HCT116 (cell line): ENCODE data around the gene MBOAT1. TPM values are rescaled to one million over a fixed set of nuclear protein-coding genes. Genes with fewer than 3 reads are reported as not detected.

ENCODE experiments used
- ATAC-seq: fragments of 200-7000 bp; cut with Tn5 transposase; 2 replicates; pipeline ENCODE4 v1.9.1; 2020; ENCODE audit warnings: mild to moderate bottlenecking, moderate library complexity
- BruUV-seq: library from RNA; stranded (reverse); fragments of 400-500 nt; replicated peaks from 2 replicates; lab custom pipeline; 2021; lab: Mats Ljungman, UMichigan
- CTCF ChIA-PET: fragments of 300-600 bp; sonication (Branson Sonifier 250); formaldehyde crosslinking; loops from one replicate; lab custom pipeline; 2021; ENCODE audit warnings: antibody characterized with exemption; lab: Charles Lee
- POLR2A ChIA-PET: fragments of 300-600, 350-600 bp; sonication (Branson Sonifier 250); formaldehyde crosslinking; loops from one replicate; lab custom pipeline; 2021; ENCODE audit warnings: antibody characterized with exemption; lab: Charles Lee
- RAD21 ChIA-PET, 2 experiments: fragments of 300-600 bp; sonication (Branson Sonifier 250); formaldehyde crosslinking; loops; one replicate each; lab custom pipeline; 2023; ENCODE audit warnings: low total read pairs in 2 of 2; ENCODE audit not compliant: uncharacterized antibody in 2 of 2, unreplicated experiment in 2 of 2, low non-redundant PET in 1 of 2; lab: Charles Lee
- DNase-seq: peaks from one replicate; pipeline ENCODE4 v3.0.0-alpha.2; 2010; ENCODE audit warnings: low read depth, low spot score
- H2AFZ ChIP-seq: fragments of 200-600 bp; shearing (Covaris generic), sonication (generic); 2 replicates; pipeline ENCODE4 v1.6.1; 2017; ENCODE audit warnings: low read depth, mixed run types, mixed read lengths, antibody characterized with exemption, low read length; ENCODE audit not compliant: poor library complexity, severe bottlenecking
- H3K27ac ChIP-seq: 2 replicates; pipeline ENCODE4 v1.5.1; 2012; ENCODE audit warnings: low read depth, low read length
- H3K27me3 ChIP-seq: fragments of 200-600 bp; sonication (generic); 2 replicates; pipeline ENCODE4 v1.6.1; 2016; ENCODE audit warnings: mixed run types, low read length, mixed read lengths; ENCODE audit not compliant: insufficient read depth
- H3K36me3 ChIP-seq, 2 experiments: fragments of 200-500 bp in 1 of 2; fragments of 200-600 bp in 1 of 2; sonication (Bioruptor generic) in 1 of 2; sonication (generic) in 1 of 2; 2 replicates each; pipeline versions ENCODE4 v1.5.1 to v1.6.1; 2014 to 2016; ENCODE audit warnings: low read length in 2 of 2, inconsistent platforms in 1 of 2, mixed read lengths in 1 of 2, mixed run types in 1 of 2; ENCODE audit not compliant: insufficient read depth in 2 of 2, control insufficient read depth in 1 of 2
- H3K4me1 ChIP-seq, 2 experiments: fragments of 200-600 bp in 1 of 2; sonication (generic) in 1 of 2; 2 replicates each; pipeline versions ENCODE4 v1.5.1 to v1.6.1; 2012 to 2017; ENCODE audit warnings: low read length in 2 of 2, inconsistent platforms in 1 of 2, mild to moderate bottlenecking in 1 of 2, mixed read lengths in 1 of 2, mixed run types in 1 of 2, moderate library complexity in 1 of 2; ENCODE audit not compliant: insufficient read depth in 2 of 2, control insufficient read depth in 1 of 2
- H3K4me2 ChIP-seq: fragments of 200-600 bp; sonication (generic); 2 replicates; pipeline ENCODE4 v1.6.1; 2017; ENCODE audit warnings: mixed run types, low read length, mixed read lengths
- H3K4me3 ChIP-seq, 2 experiments: fragments of 200-600 bp in 1 of 2; sonication (generic) in 1 of 2; replicated peaks in 1 of 2; 2 replicates each; pipeline ENCODE4 v1.5.1; 2011 to 2016; ENCODE audit warnings: low read length in 2 of 2, control low read depth in 1 of 2, low read depth in 1 of 2, mild to moderate bottlenecking in 1 of 2, mixed read lengths in 1 of 2, mixed run types in 1 of 2
- H3K79me2 ChIP-seq: fragments of 200-600 bp; sonication (generic); 2 replicates; pipeline ENCODE4 v1.6.1; 2017; ENCODE audit warnings: mild to moderate bottlenecking, mixed run types, low read length, moderate library complexity, mixed read lengths; ENCODE audit not compliant: insufficient read depth
- H3K9ac ChIP-seq: fragments of 200-600 bp; sonication (generic); 2 replicates; pipeline ENCODE4 v1.6.1; 2016; ENCODE audit warnings: low read length, mixed read lengths
- H3K9me2 ChIP-seq: fragments of 200-600 bp; sonication (generic), shearing (Covaris generic); 2 replicates; pipeline ENCODE4 v1.6.1; 2017; ENCODE audit warnings: mixed run types, mild to moderate bottlenecking, moderate library complexity; ENCODE audit not compliant: insufficient read depth
- H3K9me3 ChIP-seq, 2 experiments: fragments of 200-500 bp in 1 of 2; fragments of 200-600 bp in 1 of 2; sonication (Bioruptor generic) in 1 of 2; sonication (generic) in 1 of 2; 2 replicates each; pipeline ENCODE4 v1.6.1; 2014 to 2017; ENCODE audit warnings: low read length in 2 of 2, mixed read lengths in 2 of 2, inconsistent platforms in 1 of 2, low read depth in 1 of 2, mild to moderate bottlenecking in 1 of 2, mixed run types in 1 of 2, moderate library complexity in 1 of 2; ENCODE audit not compliant: control insufficient read depth in 1 of 2, insufficient read depth in 1 of 2
- H4K20me1 ChIP-seq: fragments of 200-600 bp; sonication (generic), shearing (Covaris generic); 2 replicates; pipeline ENCODE4 v1.6.1; 2017; ENCODE audit warnings: mixed run types, mild to moderate bottlenecking, moderate library complexity; ENCODE audit not compliant: insufficient read depth
- CBX3 ChIP-seq: IDR thresholded peaks from 2 replicates; pipeline ENCODE4 v1.6.1; 2012; ENCODE audit warnings: low read depth
- CEBPB ChIP-seq: IDR thresholded peaks from 2 replicates; pipeline ENCODE4 v1.6.1; 2012; ENCODE audit warnings: low read depth
- EGR1 ChIP-seq: IDR thresholded peaks from 2 replicates; pipeline ENCODE4 v1.6.1; 2012; ENCODE audit warnings: low read depth
- EZH2 ChIP-seq: fragments of 200-600 bp; sonication (generic); IDR thresholded peaks from 2 replicates; pipeline ENCODE4 v1.6.1; 2017; ENCODE audit warnings: antibody characterized with exemption, mixed run types
- EZH2phosphoT487 ChIP-seq: fragments of 200-600 bp; IDR thresholded peaks from 2 replicates; pipeline ENCODE4 v1.6.1; 2018; ENCODE audit warnings: antibody characterized with exemption, borderline replicate concordance
- JUND ChIP-seq: IDR thresholded peaks from 2 replicates; pipeline ENCODE4 v1.6.1; 2012
- POLR2A ChIP-seq: IDR thresholded peaks from 2 replicates; pipeline ENCODE4 v1.7.0; 2011; ENCODE audit warnings: borderline replicate concordance; ENCODE audit not compliant: insufficient read depth, insufficient read length; ENCODE audit errors: extremely low read depth
- POLR2AphosphoS5 ChIP-seq: IDR thresholded peaks from 2 replicates; pipeline ENCODE4 v1.6.1; 2011; ENCODE audit warnings: mild to moderate bottlenecking, low read depth, low read length, moderate library complexity
- RAD21 ChIP-seq: IDR thresholded peaks from 2 replicates; pipeline ENCODE4 v1.6.1; 2012; ENCODE audit warnings: low read depth, mild to moderate bottlenecking
- SIN3A ChIP-seq: IDR thresholded peaks from 2 replicates; pipeline ENCODE4 v1.6.1; 2012; ENCODE audit warnings: low read depth
- SP1 ChIP-seq: IDR thresholded peaks from 2 replicates; pipeline ENCODE4 v1.6.1; 2012; ENCODE audit warnings: low read depth
- TCF7L2 ChIP-seq: IDR thresholded peaks from 2 replicates; pipeline ENCODE4 v1.7.0; 2011; ENCODE audit warnings: borderline replicate concordance, inconsistent platforms; ENCODE audit not compliant: insufficient read depth, insufficient read length; ENCODE audit errors: extremely low read depth
- YY1 ChIP-seq: IDR thresholded peaks from 2 replicates; pipeline ENCODE4 v1.6.1; 2011; ENCODE audit warnings: low read length, low read depth, moderate library complexity, mild to moderate bottlenecking; ENCODE audit not compliant: insufficient replicate concordance; ENCODE audit errors: extremely low read depth
- ZBTB33 ChIP-seq: IDR thresholded peaks from 2 replicates; pipeline ENCODE4 v1.6.1; 2011; ENCODE audit warnings: mild to moderate bottlenecking, low read length, moderate library complexity; ENCODE audit not compliant: insufficient replicate concordance; ENCODE audit errors: extremely low read depth
- ZFX ChIP-seq: fragments of 450-650 bp; IDR thresholded peaks from 2 replicates; pipeline ENCODE4 v1.6.1; 2017
- intact Hi-C: fragments of 100-400 bp; cut with micrococcal nuclease; formaldehyde crosslinking; loops from 2 replicates; pipeline ENCODE4 v1.10.0; 2022
- total RNA-seq: library from RNA; stranded (reverse); gene quantifications from one replicate; pipeline ENCODE4 v1.2.1, GENCODE V29; 2021; ENCODE audit not compliant: unreplicated experiment
- TF ChIP-seq, protein P1 (sequence below): IDR thresholded peaks from 2 replicates; pipeline ENCODE4 v1.6.1; 2012
- TF ChIP-seq, protein P2 (sequence below), 3 experiments: fragments of 200-600 bp in 1 of 3; sonication (generic) in 1 of 3; IDR thresholded peaks in 2 of 3; conservative IDR thresholded peaks in 1 of 3; 2 replicates each; pipeline ENCODE4 v1.5.1; 2012 to 2017; ENCODE audit warnings: low read depth in 2 of 3, low read length in 2 of 3, antibody characterized with exemption in 1 of 3, borderline replicate concordance in 1 of 3, control low read depth in 1 of 3, mild to moderate bottlenecking in 1 of 3, mixed read lengths in 1 of 3, mixed run types in 1 of 3, moderate library complexity in 1 of 3; ENCODE audit not compliant: insufficient read depth in 1 of 3
- TF ChIP-seq, protein P3 (sequence below): IDR thresholded peaks from 2 replicates; pipeline ENCODE4 v1.6.1; 2012

The MBOAT1 gene
- total RNA-seq, 1 experiment from 2014 or later, result 11.7 TPM

DNA sequence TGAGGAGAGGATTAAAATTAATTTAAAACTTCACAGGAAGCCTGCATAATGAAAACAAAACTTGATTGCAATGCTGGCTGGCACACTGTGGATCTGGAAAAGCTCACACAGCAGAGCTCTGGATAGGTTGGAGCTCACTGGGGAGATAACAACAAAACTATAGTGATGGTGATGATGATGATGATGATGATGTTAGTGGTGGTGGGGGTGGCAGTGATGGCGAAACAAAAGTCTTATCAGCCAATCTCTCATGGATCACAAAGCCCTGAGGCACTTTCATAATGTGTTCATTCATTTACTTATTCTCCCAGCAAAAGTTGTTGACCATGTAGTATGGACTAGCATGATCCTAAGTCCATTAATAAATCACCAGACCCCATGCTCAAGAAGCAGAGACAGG is 152.0 kb downstream of the MBOAT1 start:
- Histone ChIP-seq H3K27me3 (no peaks in the 10 kb centered on the region), H3K27ac (no peak overlapping the region), H3K9ac (no peak overlapping the region), H2AFZ (no peak overlapping the region), H3K9me2 (no peaks in the 10 kb centered on the region), H4K20me1 (no peaks in the 10 kb centered on the region), H3K4me3 (no peak overlapping the region), H3K4me1 (no peaks in the 10 kb centered on the region), H3K79me2 (no peaks in the 10 kb centered on the region), H3K9me3 (no peaks in the 10 kb centered on the region), H3K36me3 (no peaks in the 10 kb centered on the region), H3K4me2 (no peak overlapping the region)
- ChIA-PET RAD21 (no interaction called here), POLR2A (no interaction called here), CTCF (no interaction called here)
- DNase-seq (no peak), ATAC-seq (no peak)
- no TSS peak for BruUV-seq
- intact Hi-C loops, result no loop called here
- no peak for TF ChIP-seq SIN3A
- TF ChIP-seq TCF7L2, result no peak
- no peak for TF ChIP-seq EZH2
- TF ChIP-seq CEBPB, result no peak
- TF ChIP-seq, protein P1, sequence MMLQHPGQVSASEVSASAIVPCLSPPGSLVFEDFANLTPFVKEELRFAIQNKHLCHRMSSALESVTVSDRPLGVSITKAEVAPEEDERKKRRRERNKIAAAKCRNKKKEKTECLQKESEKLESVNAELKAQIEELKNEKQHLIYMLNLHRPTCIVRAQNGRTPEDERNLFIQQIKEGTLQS, result no peak
- TF ChIP-seq RAD21, result no peak
- TF ChIP-seq, protein P2, sequence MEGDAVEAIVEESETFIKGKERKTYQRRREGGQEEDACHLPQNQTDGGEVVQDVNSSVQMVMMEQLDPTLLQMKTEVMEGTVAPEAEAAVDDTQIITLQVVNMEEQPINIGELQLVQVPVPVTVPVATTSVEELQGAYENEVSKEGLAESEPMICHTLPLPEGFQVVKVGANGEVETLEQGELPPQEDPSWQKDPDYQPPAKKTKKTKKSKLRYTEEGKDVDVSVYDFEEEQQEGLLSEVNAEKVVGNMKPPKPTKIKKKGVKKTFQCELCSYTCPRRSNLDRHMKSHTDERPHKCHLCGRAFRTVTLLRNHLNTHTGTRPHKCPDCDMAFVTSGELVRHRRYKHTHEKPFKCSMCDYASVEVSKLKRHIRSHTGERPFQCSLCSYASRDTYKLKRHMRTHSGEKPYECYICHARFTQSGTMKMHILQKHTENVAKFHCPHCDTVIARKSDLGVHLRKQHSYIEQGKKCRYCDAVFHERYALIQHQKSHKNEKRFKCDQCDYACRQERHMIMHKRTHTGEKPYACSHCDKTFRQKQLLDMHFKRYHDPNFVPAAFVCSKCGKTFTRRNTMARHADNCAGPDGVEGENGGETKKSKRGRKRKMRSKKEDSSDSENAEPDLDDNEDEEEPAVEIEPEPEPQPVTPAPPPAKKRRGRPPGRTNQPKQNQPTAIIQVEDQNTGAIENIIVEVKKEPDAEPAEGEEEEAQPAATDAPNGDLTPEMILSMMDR (IDR thresholded peaks at IDR 0.05 in 2 of 3, conservative IDR thresholded peaks at IDR 0.05 in 1 of 3; ENCODE audit: borderline replicate concordance in 1 of 3, insufficient read depth in 1 of 3, low read depth in 2 of 3, low read length in 2 of 3), result no peak
- no peak for TF ChIP-seq ZBTB33
- TF ChIP-seq SP1, result no peak
- no peak for TF ChIP-seq YY1
- TF ChIP-seq, protein P3, sequence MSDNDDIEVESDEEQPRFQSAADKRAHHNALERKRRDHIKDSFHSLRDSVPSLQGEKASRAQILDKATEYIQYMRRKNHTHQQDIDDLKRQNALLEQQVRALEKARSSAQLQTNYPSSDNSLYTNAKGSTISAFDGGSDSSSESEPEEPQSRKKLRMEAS, result no peak
- TF ChIP-seq POLR2A, result no peak
- TF ChIP-seq JUND, result no peak
- TF ChIP-seq ZFX, result no peak
- no peak for TF ChIP-seq EGR1
- no peak for TF ChIP-seq EZH2phosphoT487
- TF ChIP-seq CBX3, result no peak
- TF ChIP-seq POLR2AphosphoS5, result no peak
